Left ventricle myocardium inferior (tissue), 1 donor: ENCODE data around the gene SCN1A. TPM values are rescaled to one million over a fixed set of nuclear protein-coding genes. Genes with fewer than 3 reads are reported as not detected.

Experiments used
- DNase-seq: peaks from one replicate; pipeline ENCODE4 v3.0.0-alpha.2; 2020
- H3K27ac ChIP-seq: fragments of 200-600 bp; replicated peaks from 2 replicates; pipeline ENCODE4 v1.8.0; 2021
- H3K27me3 ChIP-seq: fragments of 200-600 bp; 2 replicates; pipeline ENCODE4 v1.8.0; 2021; ENCODE audit warnings: low read depth
- H3K36me3 ChIP-seq: fragments of 200-600 bp; 2 replicates; pipeline ENCODE4 v1.8.0; 2021
- H3K4me1 ChIP-seq: fragments of 200-600 bp; 2 replicates; pipeline ENCODE4 v1.8.0; 2021
- H3K4me3 ChIP-seq: fragments of 200-600 bp; 2 replicates; pipeline ENCODE4 v1.8.0; 2021; ENCODE audit warnings: mild to moderate bottlenecking, moderate library complexity
- H3K9me3 ChIP-seq: fragments of 200-600 bp; replicated peaks from 2 replicates; pipeline ENCODE4 v1.8.0; 2021
- CTCF ChIP-seq: fragments of 200-600 bp; IDR thresholded peaks from 2 replicates; pipeline ENCODE4 v1.8.0; 2021; ENCODE audit warnings: antibody characterized with exemption, mild to moderate bottlenecking, borderline replicate concordance
- intact Hi-C: fragments of 100-400 bp; cut with micrococcal nuclease; formaldehyde crosslinking; loops from one replicate; pipeline ENCODE4 v1.11.0; 2022
- total RNA-seq: library from RNA; stranded (reverse); fragmentation: NEBNext Ultra II Directional; extraction: Animal tissue kit (Norgen Biotek cat#: 25700); gene quantifications from one replicate; pipeline ENCODE4 v1.2.1, GENCODE V29; 2021
- donor health status: DM: no; HTN: yes; CAD: no; lungs with severe emphysema.

The SCN1A gene
- total RNA-seq, 1 donor from 2014 or later, result 0.63 TPM

- Histone ChIP-seq H3K4me3 (no peak overlapping the region), H3K36me3 (no peaks in the 10 kb centered on the region), H3K4me1 (peaks cover 7% of the 10 kb centered on the region), H3K27ac (no peak overlapping the region), H3K27me3 (peaks cover 8% of the 10 kb centered on the region), H3K9me3 (no peaks in the 10 kb centered on the region)
- DNase-seq, result no peak
- TF ChIP-seq CTCF, result no peak
- intact Hi-C loops, result no loop called here
These were observed 1.7 kb downstream of the SCN1A start for GRCh38 chr2:166126007-166126639.

- peaks cover 8% of the 10 kb centered on the region for H3K27me3 ChIP-seq
- intact Hi-C loops, result no loop called here
- no peaks in the 10 kb centered on the region for H3K9me3 ChIP-seq
- no peak for DNase-seq
- H3K4me3 ChIP-seq, result no peak overlapping the region
- no peaks in the 10 kb centered on the region for H3K36me3 ChIP-seq
- H3K27ac ChIP-seq, result no peak overlapping the region
- H3K4me1 ChIP-seq, result peaks cover 7% of the 10 kb centered on the region
- TF ChIP-seq CTCF, result no peak
These were observed 2.3 kb downstream of the SCN1A start for GRCh38 chr2:166125557-166125956.

GRCh38 chr2:166118180-166118579 is 9.6 kb downstream of the SCN1A start:
- no peak for TF ChIP-seq CTCF
- no peak overlapping the region for H3K4me3 ChIP-seq
- intact Hi-C loops, result loop anchor here (5.0 kb wide), 1 partner anchor 156 kb away; no protein-coding TSS in a partner anchor

GRCh38 chr2:166117491-166117890 is 10.3 kb downstream of the SCN1A start:
- Histone ChIP-seq H3K9me3 (no peaks in the 10 kb centered on the region), H3K4me3 (no peak overlapping the region)
- intact Hi-C loops, result loop anchor here (5.0 kb wide), 1 partner anchor 155 kb away; no protein-coding TSS in a partner anchor

More at GRCh38 chr2:166118180-166118579, 9.6 kb downstream of the SCN1A start:
- Histone ChIP-seq H3K9me3 (no peaks in the 10 kb centered on the region), H3K4me1 (no peaks in the 10 kb centered on the region), H3K27ac (no peak overlapping the region), H3K36me3 (no peaks in the 10 kb centered on the region), H3K27me3 (no peaks in the 10 kb centered on the region)
- DNase-seq, result no peak

GRCh38 chr2:166115589-166115988 is 12.2 kb downstream of the SCN1A start:
- intact Hi-C loops, result loop anchor here (5.0 kb wide), 1 partner anchor 153 kb away; no protein-coding TSS in a partner anchor
- Histone ChIP-seq H3K27me3 (no peaks in the 10 kb centered on the region), H3K4me1 (no peaks in the 10 kb centered on the region), H3K4me3 (no peak overlapping the region), H3K36me3 (no peaks in the 10 kb centered on the region), H3K27ac (no peak overlapping the region), H3K9me3 (peaks cover 11% of the 10 kb centered on the region)
- TF ChIP-seq CTCF, result no peak
- no peak for DNase-seq

More at GRCh38 chr2:166117491-166117890, 10.3 kb downstream of the SCN1A start:
- Histone ChIP-seq H3K36me3 (no peaks in the 10 kb centered on the region), H3K27ac (no peak overlapping the region), H3K27me3 (no peaks in the 10 kb centered on the region), H3K4me1 (no peaks in the 10 kb centered on the region)
- no peak for TF ChIP-seq CTCF
- DNase-seq, result no peak
